GM06990 (cell line): ENCODE results near the gene GGT1.
"Not testable (repeated sequence)": the region's sequence is repeated elsewhere in the genome, so short reads cannot be mapped to it uniquely, and the experiment has no call there.

Experiments
- DNase-seq: peaks from one replicate; pipeline ENCODE4 v3.0.0-alpha.2; 2011; ENCODE audit not compliant: insufficient read length; ENCODE audit errors: extremely low read depth
- H3K27me3 ChIP-seq: replicated peaks from 2 replicates; pipeline ENCODE4 v1.6.0; 2011; ENCODE audit warnings: low read length; ENCODE audit not compliant: control insufficient read depth, insufficient read depth
- H3K36me3 ChIP-seq: 2 replicates; pipeline ENCODE4 v1.5.1; 2011; ENCODE audit warnings: low read length; ENCODE audit not compliant: control insufficient read depth, insufficient read depth
- H3K4me3 ChIP-seq: replicated peaks from 2 replicates; pipeline ENCODE4 v1.5.1; 2011; ENCODE audit warnings: low read depth, mild to moderate bottlenecking, control low read depth, low read length
- CTCF ChIP-seq: IDR thresholded peaks from 2 replicates; pipeline ENCODE4 v1.5.1; 2011; ENCODE audit warnings: low read length, control low read depth, mild to moderate bottlenecking, inconsistent platforms; ENCODE audit not compliant: insufficient read depth, poor library complexity, severe bottlenecking

The GGT1 gene

GRCh38 chr22:24601217-24602104 lies 1.5 kb upstream of the GGT1 start:
- no peaks in the 10 kb centered on the region for H3K27me3 ChIP-seq
- H3K36me3 ChIP-seq, result no peaks in the 10 kb centered on the region
- DNase-seq, result no peak
- H3K4me3 ChIP-seq, result no peak overlapping the region
- no peak for TF ChIP-seq CTCF

GRCh38 chr22:24602105-24602749 lies 766 bp upstream of the GGT1 start:
- not testable (repeated sequence) for H3K36me3 ChIP-seq, DNase-seq, H3K4me3 ChIP-seq, H3K27me3 ChIP-seq

GRCh38 chr22:24603770-24604629 lies 1.0 kb downstream of the GGT1 start:
- H3K4me3 ChIP-seq, DNase-seq, H3K36me3 ChIP-seq, H3K27me3 ChIP-seq: not testable (repeated sequence)

GRCh38 chr22:24606340-24606739 lies 3.3 kb downstream of the GGT1 start:
- H3K4me3 ChIP-seq, H3K36me3 ChIP-seq, DNase-seq, H3K27me3 ChIP-seq: not testable (repeated sequence)

- H3K36me3 ChIP-seq, H3K27me3 ChIP-seq: not testable (repeated sequence)
- peak overlapping the region; percentile 75 for H3K4me3 ChIP-seq
- DNase-seq, result peak; percentile 74
Observed at GRCh38 chr22:24607429-24607983, 4.5 kb downstream of the GGT1 start.

- H3K4me3 ChIP-seq, result peak overlapping the region; percentile 75
- not testable (repeated sequence) for H3K36me3 ChIP-seq, H3K27me3 ChIP-seq, DNase-seq
Observed at GRCh38 chr22:24608327-24608726, 5.3 kb downstream of the GGT1 start.

GRCh38 chr22:24609888-24610287 lies 6.9 kb downstream of the GGT1 start:
- DNase-seq, H3K4me3 ChIP-seq, H3K27me3 ChIP-seq, H3K36me3 ChIP-seq: not testable (repeated sequence)

- not testable (repeated sequence) for DNase-seq, H3K4me3 ChIP-seq, H3K27me3 ChIP-seq, H3K36me3 ChIP-seq
Observed at GRCh38 chr22:24614794-24615193, 11.8 kb downstream of the GGT1 start.

GRCh38 chr22:24621244-24621643 lies 18.3 kb downstream of the GGT1 start:
- H3K4me3 ChIP-seq, H3K36me3 ChIP-seq, DNase-seq, H3K27me3 ChIP-seq: not testable (repeated sequence)

- H3K4me3 ChIP-seq, DNase-seq, H3K36me3 ChIP-seq, H3K27me3 ChIP-seq: not testable (repeated sequence)
Observed at GRCh38 chr22:24622596-24622995, 19.6 kb downstream of the GGT1 start.

GRCh38 chr22:24627911-24628310 lies 24.9 kb downstream of the GGT1 start:
- not testable (repeated sequence) for H3K27me3 ChIP-seq, H3K4me3 ChIP-seq, DNase-seq, H3K36me3 ChIP-seq
